HepG2 (cell line): ENCODE results near the gene FBF1. TPM values are rescaled to one million over a fixed set of nuclear protein-coding genes. Genes with fewer than 3 reads are reported as not detected.

Experiments used
- ATF1 ChIP-seq: IDR thresholded peaks from 2 replicates; pipeline ENCODE4 v1.6.1; 2016; ENCODE audit warnings: mild to moderate bottlenecking, control low read depth
- E2F2 ChIP-seq: sonication (generic); formaldehyde crosslinking; IDR thresholded peaks from 2 replicates; pipeline ENCODE4 v1.4.0; 2020; ENCODE audit warnings: missing genetic modification reagents, borderline replicate concordance
- EZH2 ChIP-seq: conservative IDR thresholded peaks from 2 replicates; pipeline ENCODE4 v1.6.1; 2012; ENCODE audit warnings: mild to moderate bottlenecking, low read depth, low read length, moderate library complexity
- FOXP1 ChIP-seq, 2 experiments: fragments of 450-650 bp in 1 of 2; IDR thresholded peaks; 2 replicates each; pipeline ENCODE4 v1.6.1; 2017 to 2018; ENCODE audit warnings: antibody characterized with exemption in 1 of 2
- GTF2F1 ChIP-seq: fragments of 150-350 bp; IDR thresholded peaks from 2 replicates; pipeline ENCODE4 v1.6.1; 2014; ENCODE audit warnings: low read length
- NBN ChIP-seq: fragments of 450-650 bp; conservative IDR thresholded peaks from 2 replicates; pipeline ENCODE4 v1.6.1; 2017
- NFE2L2 ChIP-seq: fragments of 150-350 bp; IDR thresholded peaks from 2 replicates; pipeline ENCODE4 v1.6.1; 2014; ENCODE audit warnings: low read length
- PREB ChIP-seq: sonication (generic); formaldehyde crosslinking; IDR thresholded peaks from 2 replicates; pipeline ENCODE4 v1.4.0; 2020; ENCODE audit warnings: missing genetic modification reagents
- SIX1 ChIP-seq: sonication (generic); formaldehyde crosslinking; IDR thresholded peaks from 2 replicates; pipeline ENCODE4 v1.4.0; 2020; ENCODE audit warnings: missing genetic modification reagents, borderline replicate concordance
- SIX4 ChIP-seq: sonication (generic); formaldehyde crosslinking; IDR thresholded peaks from 2 replicates; pipeline ENCODE4 v1.4.0; 2020; ENCODE audit warnings: missing genetic modification reagents
- SKIL ChIP-seq: sonication (generic); formaldehyde crosslinking; IDR thresholded peaks from 2 replicates; pipeline ENCODE4 v1.8.0; 2022; ENCODE audit warnings: missing genetic modification reagents, mild to moderate bottlenecking, moderate library complexity, borderline replicate concordance
- SP5 ChIP-seq: IDR thresholded peaks from 2 replicates; pipeline ENCODE4 v1.6.1; 2016; ENCODE audit warnings: low read depth, borderline replicate concordance
- ZBTB25 ChIP-seq: IDR thresholded peaks from 2 replicates; pipeline ENCODE4 v1.6.1; 2018; ENCODE audit warnings: missing genetic modification reagents
- ZBTB8A ChIP-seq: sonication (generic); formaldehyde crosslinking; IDR thresholded peaks from 2 replicates; pipeline ENCODE4 v1.4.0; 2020; ENCODE audit warnings: mild to moderate bottlenecking, low read depth, missing genetic modification reagents, borderline replicate concordance
- ZNF224 ChIP-seq: sonication (generic); formaldehyde crosslinking; IDR thresholded peaks from 2 replicates; pipeline ENCODE4 v1.5.0; 2020; ENCODE audit warnings: mild to moderate bottlenecking, missing genetic modification reagents
- ZNF30 ChIP-seq: sonication (generic); formaldehyde crosslinking; IDR thresholded peaks from 2 replicates; pipeline ENCODE4 v1.5.0; 2020; ENCODE audit warnings: mild to moderate bottlenecking, missing genetic modification reagents
- ZNF317 ChIP-seq: sonication (generic); formaldehyde crosslinking; IDR thresholded peaks from 2 replicates; pipeline ENCODE4 v1.5.0; 2020; ENCODE audit warnings: mild to moderate bottlenecking, missing genetic modification reagents
- ZNF564 ChIP-seq: sonication (generic); formaldehyde crosslinking; IDR thresholded peaks from 2 replicates; pipeline ENCODE4 v1.8.1; 2023; ENCODE audit warnings: mild to moderate bottlenecking, missing genetic modification reagents
- ZNF780A ChIP-seq: sonication (generic); formaldehyde crosslinking; IDR thresholded peaks from 2 replicates; pipeline ENCODE4 v1.8.0; 2022; ENCODE audit warnings: mild to moderate bottlenecking, missing genetic modification reagents, moderate library complexity
- ZNF781 ChIP-seq: sonication (generic); formaldehyde crosslinking; IDR thresholded peaks from 2 replicates; pipeline ENCODE4 v1.5.1; 2020; ENCODE audit warnings: borderline replicate concordance, mild to moderate bottlenecking, missing genetic modification reagents; ENCODE audit errors: not compliant biosample characterization
- polyA plus RNA-seq, 8 experiments: library from polyadenylated mRNA; depleted of rRNA in 3 of 8; stranded (reverse) in 7 of 8; unstranded in 1 of 8; fragments of >200 nt; fragmentation: Illumina TruSeq in 4 of 8; extraction: Trizol in 4 of 8; gene quantifications; 2 replicates each; pipeline versions ENCODE4 v1.2.1 to v1.2.3, GENCODE V29; 2011 to 2016; ENCODE audit warnings: low read depth in 4 of 8, missing spikeins in 1 of 8, mixed read lengths in 1 of 8; ENCODE audit not compliant: insufficient read depth in 1 of 8
- total RNA-seq, 5 experiments: library from RNA; depleted of rRNA; stranded (reverse); fragments of >200 nt; fragmentation: Illumina TruSeq; extraction: Trizol; gene quantifications; 2 replicates each; pipeline ENCODE4 v1.2.3, GENCODE V29; 2016; ENCODE audit warnings: low read depth in 1 of 5
- TF ChIP-seq, protein P1 (sequence below): sonication (generic); formaldehyde crosslinking; IDR thresholded peaks from 2 replicates; pipeline ENCODE4 v1.4.0; 2020; ENCODE audit warnings: mild to moderate bottlenecking, low read depth, missing genetic modification reagents
- TF ChIP-seq, protein P2 (sequence below): sonication (generic); formaldehyde crosslinking; IDR thresholded peaks from 2 replicates; pipeline ENCODE4 v1.8.0; 2022; ENCODE audit warnings: missing genetic modification reagents, mild to moderate bottlenecking, inconsistent platforms, borderline replicate concordance

FBF1 gene
- total and polyA plus RNA-seq, 2 of the 13 experiments (the other 11 are each of a cell fraction or from before 2014, with no cell fraction given): 2.4 to 8.1 TPM

GRCh38 chr17:75891605-75892555 lies 49.0 kb downstream of the FBF1 start (continued):
- TF ChIP-seq ZNF781 (peak; percentile 73), ATF1 (no peak), SP5 (CRISPR knock-in tag) (peak; percentile 91), ZBTB8A (CRISPR knock-in tag) (no peak), GTF2F1 (no peak), SKIL (CRISPR knock-in tag) (peak; percentile 59; the same call in 1 of the 2 replicates), ZNF30 (CRISPR knock-in tag) (peak; percentile 63), ZNF317 (CRISPR knock-in tag) (no peak), E2F2 (CRISPR knock-in tag) (0 out of 2 replicates have a peak, but pooled peaks have one; percentile 65), ZNF780A (CRISPR knock-in tag) (no peak), ZBTB25 (CRISPR knock-in tag) (peak; percentile 38; the same call in 1 of the 2 replicates), NBN (no peak), SIX1 (CRISPR knock-in tag) (no peak), PREB (no peak), FOXP1 (IDR thresholded peaks at IDR 0.05) (no peak), FOXP1 (CRISPR knock-in tag; IDR thresholded peaks at IDR 0.05) (peak; percentile 47; the same call in 1 of the 2 replicates), SIX4 (CRISPR knock-in tag) (no peak; the same call in 1 of the 2 replicates), NFE2L2 (no peak), ZNF564 (CRISPR knock-in tag) (peak; percentile 55; the same call in 1 of the 2 replicates), ZNF224 (CRISPR knock-in tag) (no peak), EZH2 (no peak)
- TF ChIP-seq, protein P1, sequence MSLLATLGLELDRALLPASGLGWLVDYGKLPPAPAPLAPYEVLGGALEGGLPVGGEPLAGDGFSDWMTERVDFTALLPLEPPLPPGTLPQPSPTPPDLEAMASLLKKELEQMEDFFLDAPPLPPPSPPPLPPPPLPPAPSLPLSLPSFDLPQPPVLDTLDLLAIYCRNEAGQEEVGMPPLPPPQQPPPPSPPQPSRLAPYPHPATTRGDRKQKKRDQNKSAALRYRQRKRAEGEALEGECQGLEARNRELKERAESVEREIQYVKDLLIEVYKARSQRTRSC (CRISPR knock-in tag): no peak
- TF ChIP-seq, protein P2, sequence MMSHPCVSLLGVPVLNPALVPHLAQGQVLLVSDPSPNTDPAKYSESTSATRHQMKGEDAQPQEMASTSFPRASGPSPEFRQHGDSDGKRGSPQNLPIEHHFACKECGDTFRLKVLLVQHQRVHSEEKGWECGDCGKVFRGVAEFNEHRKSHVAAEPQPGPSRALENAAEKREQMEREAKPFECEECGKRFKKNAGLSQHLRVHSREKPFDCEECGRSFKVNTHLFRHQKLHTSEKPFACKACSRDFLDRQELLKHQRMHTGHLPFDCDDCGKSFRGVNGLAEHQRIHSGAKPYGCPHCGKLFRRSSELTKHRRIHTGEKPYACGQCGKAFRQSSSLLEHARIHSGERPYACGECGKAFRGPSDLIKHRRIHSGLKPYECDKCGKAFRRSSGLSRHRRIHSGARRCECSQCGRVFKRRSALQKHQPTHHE (CRISPR knock-in tag): peak; percentile 58; the same call in 1 of the 2 replicates
